NCI-H1417 treated with DMSO at 0.1 percent for 48 hours (cell line): Measurements from ENCODE around the gene SLC4A7.
"Not testable (repeated sequence)": the region's sequence is repeated elsewhere in the genome, so short reads cannot be mapped to it uniquely, and the experiment has no call there.

Experiments used
- DNase-seq: peaks from one replicate; lab custom pipeline; 2025; lab: John Stamatoyannopoulos, UW

Gene SLC4A7

DNA sequence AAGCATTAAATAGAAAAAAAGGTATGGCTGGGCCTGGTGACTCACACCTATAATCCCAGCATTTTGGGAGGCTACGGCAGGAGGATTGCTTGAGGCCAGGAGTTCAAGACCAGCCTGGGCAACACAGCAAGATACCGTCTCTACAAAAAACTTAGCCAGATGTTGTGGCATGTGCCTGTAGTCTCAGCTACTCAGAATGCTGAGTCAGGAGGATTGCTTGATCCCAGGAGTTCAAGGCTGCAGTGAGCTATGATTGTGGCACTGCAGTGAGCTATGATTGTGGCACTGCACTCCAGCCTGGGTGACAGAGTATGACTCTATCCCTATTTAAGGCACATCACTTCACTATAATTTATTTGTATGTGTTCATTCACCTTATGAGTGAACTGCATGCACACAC is 54.3 kb downstream of the SLC4A7 start:
- no peak for DNase-seq

DNA sequence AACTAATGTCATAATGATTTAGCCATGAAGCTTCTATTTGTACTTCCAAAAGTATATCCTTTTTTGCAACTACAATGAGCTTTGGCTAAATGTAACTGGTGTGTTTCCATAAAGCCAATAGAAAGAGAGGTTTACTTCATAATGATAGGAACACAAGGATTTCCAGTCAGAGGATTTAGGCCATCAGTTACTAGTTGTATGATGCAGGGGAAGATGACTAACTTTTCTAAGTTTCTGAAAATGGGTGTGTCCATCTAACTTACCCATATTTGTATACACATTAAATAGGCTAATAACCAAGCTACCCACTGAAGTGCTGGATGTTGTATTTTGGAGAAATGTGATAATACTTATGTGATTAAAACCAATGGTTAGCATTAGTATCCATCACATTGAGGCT is 55.7 kb downstream of the SLC4A7 start:
- no peak for DNase-seq

DNA sequence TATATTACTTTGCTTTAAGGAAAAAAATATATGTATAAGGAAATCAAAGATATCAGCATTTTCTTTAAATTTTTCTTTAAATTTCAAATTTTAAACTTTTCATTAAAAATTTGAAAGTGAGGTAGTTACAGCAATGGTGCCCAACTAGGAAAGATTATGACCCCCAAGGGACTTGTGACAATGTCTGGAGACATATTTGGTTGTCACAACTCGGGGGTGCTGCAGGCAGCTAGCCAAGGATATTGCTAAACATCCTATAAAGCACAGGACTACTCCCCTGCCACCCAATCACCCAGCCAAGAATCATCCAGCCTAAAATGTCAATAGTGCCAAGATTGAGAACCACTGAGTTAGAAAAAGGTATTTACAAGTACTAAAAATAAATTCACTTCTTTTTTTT is 57.3 kb downstream of the SLC4A7 start:
- no peak for DNase-seq

DNA sequence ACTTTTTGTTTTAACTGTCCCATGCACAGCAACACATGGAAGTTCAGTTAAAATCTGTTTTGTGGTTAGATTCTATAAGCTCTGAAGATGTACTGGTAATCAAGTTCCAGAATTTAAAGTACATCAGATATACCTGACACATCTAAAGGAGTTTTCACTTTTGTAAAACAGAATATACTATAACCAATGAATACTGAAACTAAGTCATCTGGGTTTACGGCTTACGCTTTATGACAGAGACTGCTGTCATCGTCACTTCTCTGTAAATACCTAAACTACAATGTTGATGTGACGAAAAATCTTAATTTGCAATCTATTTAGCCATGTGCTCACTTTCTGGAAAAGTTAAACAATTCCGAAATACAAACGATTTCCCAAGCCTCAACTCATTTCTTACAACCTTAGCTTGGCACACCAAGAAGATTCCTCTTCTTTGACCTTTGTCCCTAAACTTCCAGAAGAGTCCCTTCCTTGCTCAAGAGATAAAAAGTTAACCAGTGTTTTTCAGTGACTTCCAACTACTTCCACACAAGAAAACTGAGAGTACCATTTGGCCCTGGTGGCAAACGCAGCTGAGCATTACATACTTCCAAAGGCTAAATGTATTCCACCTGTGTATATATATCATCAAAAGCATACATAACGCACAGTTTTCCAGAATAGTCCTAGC is 58.2 kb downstream of the SLC4A7 start:
- DNase-seq: no peak

DNA sequence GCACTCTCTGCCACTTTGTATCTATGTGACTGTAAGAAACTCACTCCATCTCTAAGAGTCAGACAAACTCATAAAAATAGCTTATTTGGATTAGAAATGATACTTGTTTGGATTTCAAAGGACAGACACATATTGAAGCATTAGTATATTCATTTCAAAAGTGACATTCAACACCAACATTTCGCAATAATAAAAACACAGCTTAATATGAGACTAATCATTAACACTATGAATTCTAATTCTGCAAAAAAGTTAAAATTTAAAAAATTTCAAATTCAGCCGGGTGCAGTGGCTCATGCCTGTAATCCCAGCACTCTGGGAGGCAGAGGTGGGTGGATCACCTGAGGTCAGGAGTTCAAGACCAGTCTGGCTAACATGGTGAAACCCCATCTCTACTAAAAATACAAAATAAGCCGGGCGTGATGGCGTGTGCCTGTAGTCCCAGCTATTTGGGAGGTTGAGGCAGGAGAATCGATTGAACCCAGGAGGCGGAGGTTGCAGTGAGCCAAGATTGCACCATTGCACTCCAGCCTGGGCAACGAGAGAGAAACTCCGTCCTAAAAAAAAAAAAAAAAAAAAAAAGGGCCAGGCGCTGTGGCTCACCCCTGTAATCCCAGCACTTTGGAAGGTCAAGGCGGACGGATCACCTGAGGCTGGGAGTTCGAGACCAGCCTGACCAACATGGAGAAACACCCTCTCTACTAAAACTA is 59.2 kb downstream of the SLC4A7 start:
- not testable (repeated sequence) for DNase-seq

DNA sequence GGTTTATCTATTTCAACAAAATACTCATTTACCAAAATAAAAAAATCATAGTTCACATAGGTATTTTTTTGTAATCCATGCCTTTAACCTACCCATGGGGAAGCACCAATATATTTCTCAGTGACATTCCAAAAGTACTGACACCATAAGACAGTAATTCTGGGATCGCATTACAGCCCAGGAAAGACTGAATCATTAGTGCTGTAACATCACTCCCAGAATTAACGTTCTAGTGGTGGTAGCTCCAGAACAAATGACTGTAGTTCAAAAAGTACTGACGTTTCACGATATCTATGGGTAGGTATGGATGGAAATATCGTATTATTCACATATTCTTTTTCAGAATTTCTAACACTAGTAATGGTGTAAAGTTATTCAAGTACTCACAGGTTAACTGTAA is 60.7 kb downstream of the SLC4A7 start:
- DNase-seq: no peak

DNA sequence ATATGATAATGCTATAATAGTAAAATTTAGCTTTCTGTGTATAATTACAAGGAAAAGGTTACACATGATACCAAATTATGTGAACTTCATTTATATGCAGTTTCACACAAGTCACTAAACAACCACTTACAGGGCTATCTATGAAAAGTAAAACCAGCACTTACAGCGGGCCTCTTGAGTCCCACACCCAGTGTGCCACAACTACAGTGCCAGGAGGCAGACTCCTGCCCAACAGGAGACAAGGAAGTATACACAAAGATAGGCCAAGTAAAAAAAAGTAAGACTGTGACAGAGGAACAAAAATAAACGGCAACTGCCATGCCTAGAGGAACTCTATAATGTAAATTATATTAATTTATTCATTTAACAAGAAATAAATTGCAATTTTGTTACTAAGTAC is 61.6 kb downstream of the SLC4A7 start:
- DNase-seq: no peak

DNA sequence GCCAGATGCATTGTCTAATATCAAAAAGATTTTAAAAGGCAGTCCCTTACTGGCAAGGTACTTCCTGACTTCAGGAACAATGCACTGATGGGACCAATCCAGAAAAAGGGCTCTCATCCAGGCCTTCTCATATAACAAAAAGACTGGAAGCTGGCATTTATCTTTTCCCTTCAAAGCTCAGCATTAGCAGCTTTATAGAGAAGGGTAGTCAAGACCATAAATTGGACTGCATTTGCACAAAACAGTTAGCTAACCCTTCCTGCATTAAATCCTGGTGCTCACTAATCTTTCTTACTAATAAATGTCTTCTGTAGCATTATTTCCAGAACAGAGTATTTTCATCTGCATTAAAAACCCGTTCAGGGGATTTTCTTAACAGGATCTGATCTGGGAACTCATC is 69.0 kb downstream of the SLC4A7 start:
- no peak for DNase-seq

DNA sequence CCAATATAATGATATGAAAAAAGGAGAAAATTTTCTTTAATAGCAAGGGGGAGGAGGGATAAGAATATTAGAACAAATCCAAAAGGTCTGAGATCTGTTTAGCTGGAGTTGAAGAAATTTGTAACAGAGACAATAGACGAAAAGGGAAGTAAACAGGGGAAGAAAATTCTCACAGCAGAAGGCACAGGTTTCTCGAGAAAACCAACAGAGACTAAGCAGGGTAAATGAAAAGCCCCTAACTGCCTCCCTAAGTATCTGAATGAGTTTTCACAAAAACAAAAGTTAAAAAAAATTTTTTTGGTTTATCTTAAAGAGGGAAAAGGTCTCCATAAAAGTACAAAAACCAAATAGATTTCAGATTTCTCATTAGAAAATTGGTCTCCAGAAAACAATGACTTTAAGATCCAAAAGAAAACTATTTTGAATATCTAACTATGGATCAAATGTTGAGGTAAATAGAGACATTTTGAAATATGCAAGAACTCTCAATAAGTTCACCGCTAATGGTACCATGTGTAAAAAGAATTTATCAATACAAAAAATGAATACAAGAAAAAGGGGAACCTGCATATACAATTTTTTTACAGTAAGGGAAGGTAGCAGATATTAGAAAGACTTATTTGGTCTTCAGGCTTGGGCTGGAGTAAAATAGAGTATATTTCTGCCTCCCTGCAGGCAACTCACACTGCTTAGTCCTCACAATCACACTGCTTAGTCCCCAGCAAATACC is 91.1 kb downstream of the SLC4A7 start:
- DNase-seq: no peak

DNA sequence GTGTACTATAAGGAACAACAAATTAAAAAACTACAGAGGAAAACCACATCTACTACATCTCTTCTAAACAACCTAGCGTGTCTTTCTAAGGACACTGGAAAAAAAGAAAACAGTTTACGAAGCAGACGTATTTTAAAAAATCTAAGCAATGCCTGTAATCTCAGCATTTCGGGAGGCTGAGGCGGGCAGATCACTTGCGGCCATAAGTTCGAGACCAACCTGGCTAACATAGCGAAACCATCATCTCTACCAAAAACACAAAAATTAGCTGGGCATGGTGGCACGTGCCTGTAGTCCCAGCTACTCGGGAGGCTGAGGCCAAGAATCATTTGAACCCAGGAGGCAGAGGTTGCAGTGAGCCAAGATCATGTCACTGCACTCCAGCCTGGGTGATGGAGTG is 91.8 kb downstream of the SLC4A7 start:
- not testable (repeated sequence) for DNase-seq

DNA sequence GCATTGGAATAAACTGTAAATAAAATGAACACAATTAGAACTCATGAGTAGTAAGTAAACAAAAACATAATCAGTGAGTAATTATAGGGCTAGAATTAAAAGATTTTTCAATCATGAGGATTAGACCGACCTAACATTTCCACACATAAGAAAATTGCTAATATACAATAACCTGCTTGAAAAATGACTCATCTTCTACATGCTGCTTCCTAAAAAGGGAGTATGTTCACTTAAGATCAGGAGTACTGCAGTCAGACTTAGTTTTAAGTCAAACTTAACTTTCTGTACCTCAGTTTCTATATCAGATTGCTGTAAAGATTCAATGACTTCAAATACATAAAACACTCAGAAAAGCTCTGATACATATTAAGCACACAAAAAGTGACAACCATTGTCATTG is 92.4 kb downstream of the SLC4A7 start:
- DNase-seq: no peak

DNA sequence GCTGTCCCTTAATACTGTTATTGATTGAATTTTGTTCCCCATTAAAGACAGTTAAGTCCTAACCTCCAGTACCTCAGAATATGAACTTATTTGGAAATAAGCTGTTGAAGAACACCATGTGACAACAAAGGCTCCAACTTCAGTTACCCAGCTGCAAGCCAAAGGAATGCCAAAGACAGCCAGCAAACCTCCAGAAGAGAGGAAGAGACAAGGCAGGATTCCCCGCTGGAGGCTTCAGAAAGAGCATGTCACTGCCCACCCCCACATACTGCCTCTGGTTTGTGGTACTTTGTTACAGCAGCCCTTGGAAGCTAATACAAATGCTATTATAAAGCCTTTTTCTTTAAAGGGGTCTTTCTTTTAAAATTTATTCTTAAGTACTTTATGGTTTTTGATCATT is 96.6 kb downstream of the SLC4A7 start:
- DNase-seq: no peak

DNA sequence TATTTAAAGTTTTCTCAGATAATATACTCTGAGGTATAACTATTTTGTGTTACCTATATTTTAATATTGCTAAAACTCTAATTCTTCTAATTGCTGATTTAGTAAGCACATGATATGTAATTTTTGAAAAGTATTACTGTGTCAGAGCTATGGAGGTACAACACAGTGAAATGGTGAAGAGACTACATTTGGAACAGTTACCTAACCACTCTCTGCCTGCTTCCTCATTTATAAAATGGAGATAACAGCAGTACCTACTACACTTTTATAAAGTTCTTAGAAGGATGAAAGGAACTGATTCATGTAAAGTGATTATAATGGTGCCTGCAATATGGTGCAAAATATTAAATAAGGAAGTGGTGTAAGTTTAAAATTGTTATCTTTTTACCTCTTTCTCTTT is 98.7 kb downstream of the SLC4A7 start:
- no peak for DNase-seq

DNA sequence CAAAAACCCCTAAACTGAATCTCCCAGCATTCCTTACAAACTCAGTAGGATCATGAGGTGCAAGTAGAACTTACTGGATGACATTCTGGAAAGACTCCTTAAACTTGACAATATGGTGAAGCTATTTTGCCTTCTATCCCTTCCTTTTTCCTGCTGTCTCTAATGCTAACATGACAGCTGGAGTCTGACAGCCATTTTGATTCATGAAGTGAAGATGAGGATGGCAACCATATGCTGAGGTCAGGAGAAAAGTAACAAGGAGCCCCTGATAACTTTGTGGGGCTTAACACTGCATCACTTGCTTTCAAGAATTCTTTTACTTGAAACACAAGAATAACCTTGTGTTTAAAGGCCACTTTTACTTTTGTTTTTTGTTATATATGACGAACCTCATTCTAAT is 100.0 kb downstream of the SLC4A7 start:
- no peak for DNase-seq

DNA sequence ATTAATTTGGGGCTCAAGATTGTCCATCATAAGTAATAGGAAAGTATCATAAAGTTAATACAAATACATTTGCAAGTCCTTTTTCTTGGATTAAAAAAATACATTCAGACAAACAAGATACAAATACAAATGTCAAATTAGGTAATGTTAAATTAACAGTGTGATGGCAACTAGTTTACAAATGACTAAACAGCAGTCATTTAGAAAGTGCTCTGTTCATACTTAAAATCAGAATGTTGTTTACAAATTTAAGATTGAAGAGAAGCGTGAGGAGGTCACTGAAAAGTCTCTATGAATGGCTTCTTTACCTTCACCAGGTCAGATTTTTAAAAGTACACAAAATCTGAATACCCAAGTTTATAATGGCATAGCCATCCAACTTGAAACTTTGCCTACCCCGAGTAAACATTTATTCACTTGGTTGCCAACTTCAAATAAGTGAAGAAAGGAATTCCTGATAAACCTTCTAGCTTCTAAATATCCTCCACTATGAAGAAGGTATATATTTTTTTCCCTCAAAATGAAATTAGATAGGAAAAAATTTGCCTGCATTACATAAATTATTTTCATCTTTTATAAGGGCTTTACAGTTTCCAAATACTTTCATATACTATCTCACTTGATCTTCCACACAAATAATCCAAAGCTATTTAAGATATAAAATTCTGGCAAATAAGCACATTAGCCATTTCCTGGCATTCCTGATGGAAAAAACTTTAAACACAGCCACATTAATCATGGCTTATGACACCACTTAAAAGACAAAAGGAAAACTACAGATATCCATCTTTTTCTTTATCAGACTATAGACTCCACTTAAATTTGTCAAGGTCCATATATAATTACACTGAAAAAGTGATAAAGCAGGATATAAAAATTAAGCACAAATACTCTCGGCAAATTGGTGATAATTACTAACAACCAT is 103.5 kb downstream of the SLC4A7 start:
- DNase-seq: no peak

DNA sequence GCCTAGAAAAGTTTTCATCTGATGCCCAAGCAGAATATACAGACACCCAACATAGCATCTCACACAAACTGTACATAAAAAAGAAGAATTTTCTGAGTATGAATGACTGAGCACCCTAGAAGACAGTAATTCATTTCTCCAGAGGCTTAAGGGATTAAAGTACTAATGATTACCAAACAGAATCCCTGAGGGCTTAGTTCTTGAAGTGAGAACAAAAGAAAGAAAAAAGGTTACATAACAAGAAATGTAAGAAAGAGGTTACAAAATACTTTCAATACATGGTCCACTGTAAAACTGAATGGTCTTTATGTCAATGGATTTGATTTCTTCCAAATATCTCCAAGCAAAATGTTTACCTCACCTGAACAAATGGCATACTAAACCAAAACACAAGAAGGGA is 105.9 kb downstream of the SLC4A7 start:
- DNase-seq: no peak

DNA sequence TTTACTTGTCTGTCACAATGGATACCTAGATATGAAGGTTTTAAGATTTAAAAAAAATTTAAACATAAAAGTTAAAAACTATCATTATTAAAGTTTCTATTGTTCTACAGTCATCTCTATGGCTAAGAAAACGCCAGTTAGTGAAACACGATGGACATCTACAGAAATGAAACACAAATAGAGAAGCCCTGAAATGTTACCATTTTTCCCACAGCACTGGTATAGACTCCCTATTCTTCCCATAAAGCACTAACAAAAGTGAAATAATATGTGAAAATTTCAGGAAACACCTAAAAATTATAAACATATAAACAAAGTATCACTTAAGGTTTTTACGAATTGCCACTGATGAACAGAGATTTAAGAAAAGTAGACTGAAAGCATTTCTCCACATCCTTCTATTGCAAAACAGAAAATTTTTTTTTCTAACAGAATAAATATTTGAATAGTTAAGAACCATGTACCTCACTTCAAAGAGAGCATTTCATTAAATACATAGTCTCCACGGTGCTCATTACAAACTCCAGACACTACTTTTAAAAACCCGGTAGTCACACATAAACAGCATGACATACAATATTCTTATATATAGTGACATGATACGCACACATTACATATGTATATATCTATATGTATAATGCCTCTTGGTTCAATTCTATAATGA is 107.9 kb downstream of the SLC4A7 start:
- DNase-seq: no peak

DNA sequence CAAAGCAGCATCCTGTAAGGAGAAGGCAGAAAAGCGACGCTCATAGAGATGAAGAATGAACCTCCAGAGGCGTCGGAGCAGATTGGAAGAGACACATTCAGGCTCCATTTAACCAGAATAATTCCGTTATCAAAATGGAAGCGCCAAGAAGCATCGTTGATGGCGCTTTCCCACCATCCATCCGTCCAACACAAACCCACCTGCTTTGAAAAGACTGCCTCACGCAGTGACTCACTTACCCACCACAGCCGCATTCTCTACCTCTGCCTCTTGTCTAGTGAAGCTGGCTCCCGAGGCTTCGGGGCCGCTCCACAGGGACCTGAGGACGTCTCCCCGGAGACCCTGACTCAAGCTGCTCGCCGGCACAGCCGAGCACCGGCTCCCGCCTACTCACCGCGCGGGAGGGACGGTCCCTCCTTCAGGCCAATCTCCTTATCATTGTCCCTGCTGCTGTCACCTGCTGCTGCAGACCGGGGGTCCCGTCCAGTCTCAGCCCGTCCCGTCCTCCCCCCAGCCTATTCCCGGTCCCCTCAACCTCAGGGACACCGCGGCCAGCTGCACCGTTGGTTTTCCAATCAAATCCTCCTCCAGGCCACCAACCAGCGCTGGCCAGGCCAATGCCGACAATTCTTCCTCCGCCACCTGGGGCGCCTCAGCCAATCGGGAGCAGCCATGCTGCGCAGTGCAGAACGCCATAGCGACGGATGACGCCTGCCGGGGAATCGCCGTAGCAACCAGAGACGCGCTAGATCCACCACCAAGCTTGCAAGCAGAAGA is 115.2 kb downstream of the SLC4A7 start, which contains the start of gene NEK10:
NEK10 (minus strand) TSS at position 553 of the 777 bp plus-strand sequence. CDS start 16,501 bp downstream, outside the sequence.
- peak; percentile 48 for DNase-seq

DNA sequence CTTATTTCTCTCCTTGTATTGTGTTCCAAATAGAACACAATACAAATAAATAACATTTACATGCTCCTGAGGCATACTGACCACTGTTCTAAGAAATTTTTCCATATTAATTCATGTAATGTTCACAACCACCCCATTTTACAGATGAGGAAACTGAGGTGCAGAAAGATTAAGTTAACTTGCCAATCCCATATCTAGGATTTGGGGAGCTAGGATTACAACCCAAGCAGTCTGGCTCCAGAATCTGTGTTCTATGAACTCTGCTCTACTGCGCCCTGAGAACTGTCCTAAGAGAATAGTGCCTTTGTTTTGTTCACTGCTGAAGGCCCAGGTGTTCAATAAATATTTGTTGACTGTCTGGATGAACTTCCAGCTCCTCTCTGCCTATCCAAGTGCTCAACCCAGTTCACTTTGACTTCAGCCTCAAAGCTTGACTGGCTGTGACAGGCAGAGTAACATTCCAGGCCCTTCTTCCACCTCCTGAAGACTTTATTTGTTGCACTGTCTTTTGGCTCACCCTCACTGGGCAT is 118.1 kb downstream of the SLC4A7 start:
- no peak for DNase-seq
